ENCODE results near the gene XDH.

Gene XDH

GRCh38 chr2:31401580-31401979 lies 13.0 kb downstream of the XDH start:
- DNase-seq, result no peak

GRCh38 chr2:31398881-31399280 lies 15.7 kb downstream of the XDH start:
- no peak for DNase-seq

- DNase-seq, result no peak
Measured at GRCh38 chr2:31397094-31397493, 17.4 kb downstream of the XDH start.

GRCh38 chr2:31390324-31390723 lies 24.2 kb downstream of the XDH start:
- no peak for DNase-seq

GRCh38 chr2:31388736-31389135 lies 25.8 kb downstream of the XDH start:
- DNase-seq, result no peak

GRCh38 chr2:31387850-31388249 lies 26.7 kb downstream of the XDH start:
- DNase-seq, result no peak

GRCh38 chr2:31386648-31387047 lies 27.9 kb downstream of the XDH start:
- DNase-seq, result no peak

GRCh38 chr2:31386172-31386571 lies 28.4 kb downstream of the XDH start:
- no peak for DNase-seq

- DNase-seq, result no peak
Measured at GRCh38 chr2:31384771-31385276, 29.7 kb downstream of the XDH start.

- no peak for DNase-seq
Measured at GRCh38 chr2:31384351-31384750, 30.2 kb downstream of the XDH start.

GRCh38 chr2:31383471-31384153 lies 30.9 kb downstream of the XDH start:
- no peak for DNase-seq

GRCh38 chr2:31382452-31383120 lies 32.0 kb downstream of the XDH start:
- DNase-seq, result no peak

- DNase-seq, result no peak
Measured at GRCh38 chr2:31381601-31382000, 32.9 kb downstream of the XDH start.

GRCh38 chr2:31380243-31380642 lies 34.3 kb downstream of the XDH start:
- no peak for DNase-seq

GRCh38 chr2:31379747-31380146 lies 34.8 kb downstream of the XDH start:
- no peak for DNase-seq

- no peak for DNase-seq
Measured at GRCh38 chr2:31378791-31379501, 35.6 kb downstream of the XDH start.

GRCh38 chr2:31378389-31378788 lies 36.2 kb downstream of the XDH start:
- DNase-seq, result no peak

- DNase-seq, result no peak
Measured at GRCh38 chr2:31373127-31373526, 41.4 kb downstream of the XDH start.

- no peak for DNase-seq
Measured at GRCh38 chr2:31372097-31372496, 42.4 kb downstream of the XDH start.

GRCh38 chr2:31371691-31372090 lies 42.9 kb downstream of the XDH start:
- DNase-seq, result no peak

GRCh38 chr2:31366733-31367132 lies 47.8 kb downstream of the XDH start:
- DNase-seq, result no peak

- no peak for DNase-seq
Measured at GRCh38 chr2:31365834-31366505, 48.6 kb downstream of the XDH start.

- no peak for DNase-seq
Measured at GRCh38 chr2:31365348-31365747, 49.2 kb downstream of the XDH start.

Measured in NCI-H510A treated with DMSO at 0.1 percent for 48 hours (cell line).